HepG2 (cell line): ENCODE measurements around the gene TBCD. TPM values are rescaled to one million over a fixed set of nuclear protein-coding genes. Genes with fewer than 3 reads are reported as not detected.

ENCODE experiments used
- CBFB ChIP-seq: sonication (generic); formaldehyde crosslinking; IDR thresholded peaks from 2 replicates; pipeline ENCODE4 v1.4.0; 2020; ENCODE audit warnings: missing genetic modification reagents
- ISL2 ChIP-seq: sonication (generic); formaldehyde crosslinking; IDR thresholded peaks from 2 replicates; pipeline ENCODE4 v1.5.0; 2020; ENCODE audit warnings: missing genetic modification reagents
- MBNL3 ChIP-seq: fragments of 250-450 bp; sonication (Bioruptor Pico); conservative IDR thresholded peaks from 2 replicates; pipeline ENCODE4 v1.8.0; 2022; ENCODE audit warnings: mild to moderate bottlenecking, inconsistent platforms
- NONO ChIP-seq, 2 experiments: fragments of 450-650 bp in 1 of 2; sonication (generic) in 1 of 2; formaldehyde crosslinking in 1 of 2; IDR thresholded peaks in 1 of 2; conservative IDR thresholded peaks in 1 of 2; 2 replicates each; pipeline versions ENCODE4 v1.6.1 to v1.8.0; 2017 to 2022; ENCODE audit warnings: mild to moderate bottlenecking in 1 of 2, missing genetic modification reagents in 1 of 2, moderate library complexity in 1 of 2
- NRL ChIP-seq: sonication (generic); formaldehyde crosslinking; IDR thresholded peaks from 2 replicates; pipeline ENCODE4 v1.5.0; 2020; ENCODE audit warnings: missing genetic modification reagents, mild to moderate bottlenecking, moderate library complexity, borderline replicate concordance
- PAWR ChIP-seq: sonication (generic); formaldehyde crosslinking; IDR thresholded peaks from 2 replicates; pipeline ENCODE4 v1.4.0; 2020; ENCODE audit warnings: missing genetic modification reagents, mild to moderate bottlenecking, borderline replicate concordance
- POLR2A ChIP-seq, 2 experiments: IDR thresholded peaks; 2 replicates each; pipeline ENCODE4 v1.6.1; 2011; ENCODE audit warnings: low read depth in 2 of 2, low read length in 2 of 2, mild to moderate bottlenecking in 1 of 2, moderate library complexity in 1 of 2; ENCODE audit not compliant: insufficient read depth in 1 of 2
- REXO4 ChIP-seq: sonication (generic); formaldehyde crosslinking; IDR thresholded peaks from 2 replicates; pipeline ENCODE4 v1.8.0; 2022; ENCODE audit warnings: missing genetic modification reagents, mild to moderate bottlenecking, borderline replicate concordance
- RXRA ChIP-seq: sonication (generic); formaldehyde crosslinking; IDR thresholded peaks from 2 replicates; pipeline ENCODE4 v1.5.1; 2020; ENCODE audit warnings: missing genetic modification reagents
- ZBTB38 ChIP-seq: sonication (generic); formaldehyde crosslinking; IDR thresholded peaks from 2 replicates; pipeline ENCODE4 v1.5.1; 2020; ENCODE audit warnings: mild to moderate bottlenecking, missing genetic modification reagents
- ZNF333 ChIP-seq: sonication (generic); formaldehyde crosslinking; IDR thresholded peaks from 2 replicates; pipeline ENCODE4 v1.4.0; 2020; ENCODE audit warnings: mild to moderate bottlenecking, missing genetic modification reagents, borderline replicate concordance
- ZNF543 ChIP-seq: sonication (generic); formaldehyde crosslinking; IDR thresholded peaks from 2 replicates; pipeline ENCODE4 v1.4.0; 2020; ENCODE audit warnings: mild to moderate bottlenecking, missing genetic modification reagents
- ZNF768 ChIP-seq: sonication (generic); formaldehyde crosslinking; IDR thresholded peaks from 2 replicates; pipeline ENCODE4 v1.4.0; 2020; ENCODE audit warnings: missing genetic modification reagents
- ZNF781 ChIP-seq: sonication (generic); formaldehyde crosslinking; IDR thresholded peaks from 2 replicates; pipeline ENCODE4 v1.5.1; 2020; ENCODE audit warnings: borderline replicate concordance, mild to moderate bottlenecking, missing genetic modification reagents; ENCODE audit errors: not compliant biosample characterization
- polyA plus RNA-seq, 8 experiments: library from polyadenylated mRNA; depleted of rRNA in 3 of 8; stranded (reverse) in 7 of 8; unstranded in 1 of 8; fragments of >200 nt; fragmentation: Illumina TruSeq in 4 of 8; extraction: Trizol in 4 of 8; gene quantifications; 2 replicates each; pipeline versions ENCODE4 v1.2.1 to v1.2.3, GENCODE V29; 2011 to 2016; ENCODE audit warnings: low read depth in 4 of 8, missing spikeins in 1 of 8, mixed read lengths in 1 of 8; ENCODE audit not compliant: insufficient read depth in 1 of 8
- total RNA-seq, 5 experiments: library from RNA; depleted of rRNA; stranded (reverse); fragments of >200 nt; fragmentation: Illumina TruSeq; extraction: Trizol; gene quantifications; 2 replicates each; pipeline ENCODE4 v1.2.3, GENCODE V29; 2016; ENCODE audit warnings: low read depth in 1 of 5
- TF ChIP-seq, protein P1 (sequence below): sonication (generic); formaldehyde crosslinking; IDR thresholded peaks from 2 replicates; pipeline ENCODE4 v1.4.0; 2020; ENCODE audit warnings: missing genetic modification reagents
- TF ChIP-seq, protein P2 (sequence below): sonication (generic); formaldehyde crosslinking; conservative IDR thresholded peaks from 2 replicates; pipeline ENCODE4 v1.5.0; 2020; ENCODE audit warnings: missing genetic modification reagents
- TF ChIP-seq, protein P3 (sequence below): sonication (generic); formaldehyde crosslinking; IDR thresholded peaks from 2 replicates; pipeline ENCODE4 v1.4.0; 2020; ENCODE audit warnings: missing genetic modification reagents, borderline replicate concordance
- TF ChIP-seq, protein P4 (sequence below): IDR thresholded peaks from 2 replicates; pipeline ENCODE4 v1.6.1; 2016; ENCODE audit warnings: missing genetic modification reagents, missing compliant biosample characterization
- TF ChIP-seq, protein P5 (sequence below): sonication (generic); formaldehyde crosslinking; IDR thresholded peaks from 2 replicates; pipeline ENCODE4 v1.4.0; 2020; ENCODE audit warnings: missing genetic modification reagents

The TBCD gene
- total and polyA plus RNA-seq, 2 of the 13 experiments (the other 11 are each of a cell fraction or from before 2014, with no cell fraction given), result 33.9 to 54.8 TPM

DNA sequence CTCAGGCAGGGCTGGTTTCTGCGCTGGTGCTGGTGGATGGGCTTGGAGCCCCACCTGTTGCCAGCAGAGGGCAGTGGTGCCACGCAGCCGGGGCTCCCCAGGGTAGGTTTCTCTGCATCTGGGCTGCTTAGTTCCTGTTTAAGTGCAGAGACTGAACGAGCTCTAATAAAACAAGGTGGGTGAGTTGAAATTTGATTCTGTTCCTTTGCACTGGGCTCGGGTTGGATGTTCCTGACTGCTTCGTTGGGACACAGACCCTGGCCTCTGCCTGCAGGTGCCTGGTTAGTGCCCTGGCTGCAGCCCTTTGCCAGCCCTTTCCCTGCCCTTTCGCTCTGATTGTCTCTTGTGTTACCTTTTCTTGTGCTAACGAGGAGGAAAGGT is 30.0 kb downstream of the TBCD start (continued):
- TF ChIP-seq, protein P1, sequence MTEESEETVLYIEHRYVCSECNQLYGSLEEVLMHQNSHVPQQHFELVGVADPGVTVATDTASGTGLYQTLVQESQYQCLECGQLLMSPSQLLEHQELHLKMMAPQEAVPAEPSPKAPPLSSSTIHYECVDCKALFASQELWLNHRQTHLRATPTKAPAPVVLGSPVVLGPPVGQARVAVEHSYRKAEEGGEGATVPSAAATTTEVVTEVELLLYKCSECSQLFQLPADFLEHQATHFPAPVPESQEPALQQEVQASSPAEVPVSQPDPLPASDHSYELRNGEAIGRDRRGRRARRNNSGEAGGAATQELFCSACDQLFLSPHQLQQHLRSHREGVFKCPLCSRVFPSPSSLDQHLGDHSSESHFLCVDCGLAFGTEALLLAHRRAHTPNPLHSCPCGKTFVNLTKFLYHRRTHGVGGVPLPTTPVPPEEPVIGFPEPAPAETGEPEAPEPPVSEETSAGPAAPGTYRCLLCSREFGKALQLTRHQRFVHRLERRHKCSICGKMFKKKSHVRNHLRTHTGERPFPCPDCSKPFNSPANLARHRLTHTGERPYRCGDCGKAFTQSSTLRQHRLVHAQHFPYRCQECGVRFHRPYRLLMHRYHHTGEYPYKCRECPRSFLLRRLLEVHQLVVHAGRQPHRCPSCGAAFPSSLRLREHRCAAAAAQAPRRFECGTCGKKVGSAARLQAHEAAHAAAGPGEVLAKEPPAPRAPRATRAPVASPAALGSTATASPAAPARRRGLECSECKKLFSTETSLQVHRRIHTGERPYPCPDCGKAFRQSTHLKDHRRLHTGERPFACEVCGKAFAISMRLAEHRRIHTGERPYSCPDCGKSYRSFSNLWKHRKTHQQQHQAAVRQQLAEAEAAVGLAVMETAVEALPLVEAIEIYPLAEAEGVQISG, result peak; percentile 35; the same call in 1 of the 2 replicates
- TF ChIP-seq POLR2A (IDR thresholded peaks at IDR 0.05; ENCODE audit: insufficient read depth in 1 of 2, low read depth in 2 of 2, low read length in 2 of 2) (no peak), ZBTB38 (CRISPR knock-in tag) (peak; percentile 65; the same call in 1 of the 2 replicates), ZNF768 (CRISPR knock-in tag) (peak; percentile 51; the same call in 1 of the 2 replicates), NONO (IDR thresholded peaks at IDR 0.05) (no peak), NONO (CRISPR knock-in tag; conservative IDR thresholded peaks at IDR 0.05) (peak; percentile 59; the same call in 1 of the 2 replicates), NRL (CRISPR knock-in tag) (peak; percentile 17; the same call in 1 of the 2 replicates), ZNF543 (CRISPR knock-in tag) (no peak), ZNF781 (CRISPR knock-in tag) (peak; percentile 58), RXRA (CRISPR knock-in tag) (0 out of 2 replicates have a peak, but pooled peaks have one; percentile 19), MBNL3 (CRISPR knock-in tag) (no peak), ZNF333 (CRISPR knock-in tag) (0 out of 2 replicates have a peak, but pooled peaks have one; percentile 34), REXO4 (CRISPR knock-in tag) (no peak), CBFB (0 out of 2 replicates have a peak, but pooled peaks have one; percentile 21), ISL2 (CRISPR knock-in tag) (peak; percentile 25; the same call in 1 of the 2 replicates), PAWR (CRISPR knock-in tag) (no peak)
- TF ChIP-seq, protein P2, sequence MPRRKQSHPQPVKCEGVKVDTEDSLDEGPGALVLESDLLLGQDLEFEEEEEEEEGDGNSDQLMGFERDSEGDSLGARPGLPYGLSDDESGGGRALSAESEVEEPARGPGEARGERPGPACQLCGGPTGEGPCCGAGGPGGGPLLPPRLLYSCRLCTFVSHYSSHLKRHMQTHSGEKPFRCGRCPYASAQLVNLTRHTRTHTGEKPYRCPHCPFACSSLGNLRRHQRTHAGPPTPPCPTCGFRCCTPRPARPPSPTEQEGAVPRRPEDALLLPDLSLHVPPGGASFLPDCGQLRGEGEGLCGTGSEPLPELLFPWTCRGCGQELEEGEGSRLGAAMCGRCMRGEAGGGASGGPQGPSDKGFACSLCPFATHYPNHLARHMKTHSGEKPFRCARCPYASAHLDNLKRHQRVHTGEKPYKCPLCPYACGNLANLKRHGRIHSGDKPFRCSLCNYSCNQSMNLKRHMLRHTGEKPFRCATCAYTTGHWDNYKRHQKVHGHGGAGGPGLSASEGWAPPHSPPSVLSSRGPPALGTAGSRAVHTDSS (CRISPR knock-in tag), result 0 out of 2 replicates have a peak, but pooled peaks have one; percentile 67
- TF ChIP-seq, protein P3, sequence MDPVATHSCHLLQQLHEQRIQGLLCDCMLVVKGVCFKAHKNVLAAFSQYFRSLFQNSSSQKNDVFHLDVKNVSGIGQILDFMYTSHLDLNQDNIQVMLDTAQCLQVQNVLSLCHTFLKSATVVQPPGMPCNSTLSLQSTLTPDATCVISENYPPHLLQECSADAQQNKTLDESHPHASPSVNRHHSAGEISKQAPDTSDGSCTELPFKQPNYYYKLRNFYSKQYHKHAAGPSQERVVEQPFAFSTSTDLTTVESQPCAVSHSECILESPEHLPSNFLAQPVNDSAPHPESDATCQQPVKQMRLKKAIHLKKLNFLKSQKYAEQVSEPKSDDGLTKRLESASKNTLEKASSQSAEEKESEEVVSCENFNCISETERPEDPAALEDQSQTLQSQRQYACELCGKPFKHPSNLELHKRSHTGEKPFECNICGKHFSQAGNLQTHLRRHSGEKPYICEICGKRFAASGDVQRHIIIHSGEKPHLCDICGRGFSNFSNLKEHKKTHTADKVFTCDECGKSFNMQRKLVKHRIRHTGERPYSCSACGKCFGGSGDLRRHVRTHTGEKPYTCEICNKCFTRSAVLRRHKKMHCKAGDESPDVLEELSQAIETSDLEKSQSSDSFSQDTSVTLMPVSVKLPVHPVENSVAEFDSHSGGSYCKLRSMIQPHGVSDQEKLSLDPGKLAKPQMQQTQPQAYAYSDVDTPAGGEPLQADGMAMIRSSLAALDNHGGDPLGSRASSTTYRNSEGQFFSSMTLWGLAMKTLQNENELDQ (CRISPR knock-in tag), result 0 out of 2 replicates have a peak, but pooled peaks have one; percentile 22
- TF ChIP-seq, protein P4, sequence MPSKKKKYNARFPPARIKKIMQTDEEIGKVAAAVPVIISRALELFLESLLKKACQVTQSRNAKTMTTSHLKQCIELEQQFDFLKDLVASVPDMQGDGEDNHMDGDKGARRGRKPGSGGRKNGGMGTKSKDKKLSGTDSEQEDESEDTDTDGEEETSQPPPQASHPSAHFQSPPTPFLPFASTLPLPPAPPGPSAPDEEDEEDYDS (CRISPR knock-in tag), result no peak
- TF ChIP-seq, protein P5, sequence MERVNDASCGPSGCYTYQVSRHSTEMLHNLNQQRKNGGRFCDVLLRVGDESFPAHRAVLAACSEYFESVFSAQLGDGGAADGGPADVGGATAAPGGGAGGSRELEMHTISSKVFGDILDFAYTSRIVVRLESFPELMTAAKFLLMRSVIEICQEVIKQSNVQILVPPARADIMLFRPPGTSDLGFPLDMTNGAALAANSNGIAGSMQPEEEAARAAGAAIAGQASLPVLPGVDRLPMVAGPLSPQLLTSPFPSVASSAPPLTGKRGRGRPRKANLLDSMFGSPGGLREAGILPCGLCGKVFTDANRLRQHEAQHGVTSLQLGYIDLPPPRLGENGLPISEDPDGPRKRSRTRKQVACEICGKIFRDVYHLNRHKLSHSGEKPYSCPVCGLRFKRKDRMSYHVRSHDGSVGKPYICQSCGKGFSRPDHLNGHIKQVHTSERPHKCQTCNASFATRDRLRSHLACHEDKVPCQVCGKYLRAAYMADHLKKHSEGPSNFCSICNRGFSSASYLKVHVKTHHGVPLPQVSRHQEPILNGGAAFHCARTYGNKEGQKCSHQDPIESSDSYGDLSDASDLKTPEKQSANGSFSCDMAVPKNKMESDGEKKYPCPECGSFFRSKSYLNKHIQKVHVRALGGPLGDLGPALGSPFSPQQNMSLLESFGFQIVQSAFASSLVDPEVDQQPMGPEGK (CRISPR knock-in tag), result peak; percentile 30; the same call in 1 of the 2 replicates
